ENCODE results near the gene CTSA. TPM values are rescaled to one million over a fixed set of nuclear protein-coding genes. Genes with fewer than 3 reads are reported as not detected.
"Not testable (repeated sequence)": the region's sequence is repeated elsewhere in the genome, so short reads cannot be mapped to it uniquely, and the experiment has no call there.

Gene CTSA
- total and polyA plus RNA-seq, 2 experiments from 2014 or later, result 39.9 to 63.9 TPM

GRCh38 chr20:45927071-45927878 is 36.1 kb downstream of the CTSA start:
- Histone ChIP-seq H3K36me3 (ENCODE audit: insufficient read depth) (no peaks in the 10 kb centered on the region), H3K27me3 (ENCODE audit: insufficient read depth) (no peaks in the 10 kb centered on the region), H3F3A (replicated peaks; ENCODE audit: low read depth) (no peaks in the 10 kb centered on the region), H3K4me3 (no peak overlapping the region), H3K9me2 (ENCODE audit: insufficient read depth) (no peaks in the 10 kb centered on the region), H2AFZ (no peak overlapping the region), H3K4me2 (no peak overlapping the region), H3K79me2 (replicated peaks; ENCODE audit: insufficient read depth) (0 out of 2 replicates have a peak, but pooled peaks cover 2% of the 10 kb centered on the region), H3K4me1 (ENCODE audit: insufficient read depth) (no peaks in the 10 kb centered on the region), H4K20me1 (replicated peaks; ENCODE audit: insufficient read depth) (no peaks in the 10 kb centered on the region), H3K27ac (ENCODE audit: low read depth) (no peak overlapping the region)
- DNase-seq (ENCODE audit: low spot score), result no peak
- no peaks in the 10 kb centered on the region for H3K9me3 Mint-ChIP-seq
- H3K36me3 Mint-ChIP-seq (ENCODE audit: low read depth), result peaks cover 3% of the 10 kb centered on the region; the same call in 1 of the 3 replicates
- H3K27ac Mint-ChIP-seq, result peak overlapping the region; percentile 0; the same call in 1 of the 2 replicates
- peaks cover 12% of the 10 kb centered on the region for H3K27me3 Mint-ChIP-seq (ENCODE audit: insufficient read depth, low read depth, poor library complexity)
- TF ChIP-seq EZH2phosphoT487 (IDR thresholded peaks at IDR 0.05; ENCODE audit: unreplicated experiment), result no peak
- TF ChIP-seq EZH2 (IDR thresholded peaks at IDR 0.05; ENCODE audit: low read depth, unreplicated experiment), result no peak
- no peak overlapping the region for H3K4me3 Mint-ChIP-seq
- H3K4me1 Mint-ChIP-seq, result peaks cover 20% of the 10 kb centered on the region
- no peak for ATAC-seq

- H3K27ac ChIP-seq (ENCODE audit: low read depth); H2AFZ ChIP-seq; H4K20me1 ChIP-seq (replicated peaks; ENCODE audit: insufficient read depth); H3K9me2 ChIP-seq (ENCODE audit: insufficient read depth); H3K4me2 ChIP-seq; H3K9me3 Mint-ChIP-seq; H3K27ac Mint-ChIP-seq; DNase-seq (ENCODE audit: low spot score); H3K4me3 Mint-ChIP-seq; H3K4me3 ChIP-seq; H3F3A ChIP-seq (replicated peaks; ENCODE audit: low read depth); H3K27me3 ChIP-seq (ENCODE audit: insufficient read depth); H3K36me3 ChIP-seq (ENCODE audit: insufficient read depth); ATAC-seq: not testable (repeated sequence)
- Mint-ChIP-seq H3K4me1 (peaks cover 19% of the 10 kb centered on the region), H3K27me3 (ENCODE audit: insufficient read depth, low read depth, poor library complexity) (peaks cover 25% of the 10 kb centered on the region), H3K36me3 (ENCODE audit: low read depth) (peaks cover 10% of the 10 kb centered on the region)
- Histone ChIP-seq H3K4me1 (ENCODE audit: insufficient read depth) (peaks cover 14% of the 10 kb centered on the region), H3K79me2 (replicated peaks; ENCODE audit: insufficient read depth) (peaks cover 22% of the 10 kb centered on the region)
Observed at GRCh38 chr20:45931680-45932079, 40.5 kb downstream of the CTSA start.

GRCh38 chr20:45933266-45934045 is 42.3 kb downstream of the CTSA start:
- DNase-seq (ENCODE audit: low spot score), result peak; percentile 97
- Histone ChIP-seq H4K20me1 (replicated peaks; ENCODE audit: insufficient read depth) (no peaks in the 10 kb centered on the region), H2AFZ (no peak overlapping the region), H3K4me1 (ENCODE audit: insufficient read depth) (peaks cover 32% of the 10 kb centered on the region), H3F3A (replicated peaks; ENCODE audit: low read depth) (peaks cover 23% of the 10 kb centered on the region), H3K27me3 (ENCODE audit: insufficient read depth) (no peaks in the 10 kb centered on the region), H3K4me3 (peak overlapping the region; percentile 61), H3K4me2 (peak overlapping the region; percentile 99), H3K36me3 (ENCODE audit: insufficient read depth) (no peaks in the 10 kb centered on the region), H3K27ac (ENCODE audit: low read depth) (peak overlapping the region; percentile 99), H3K9me2 (ENCODE audit: insufficient read depth) (no peaks in the 10 kb centered on the region), H3K79me2 (replicated peaks; ENCODE audit: insufficient read depth) (peaks cover 29% of the 10 kb centered on the region)
- no peak for TF ChIP-seq ZNF331 (CRISPR knock-in tag; IDR thresholded peaks at IDR 0.05; ENCODE audit: low read depth)
- TF ChIP-seq CREB1 (CRISPR knock-in tag; IDR thresholded peaks at IDR 0.05; ENCODE audit: low read depth), result 0 out of 2 replicates have a peak, but pooled peaks have one; percentile 18
- peak; percentile 47 for TF ChIP-seq REST (IDR thresholded peaks at IDR 0.05; ENCODE audit: unreplicated experiment)
- TF ChIP-seq STAT1 (IDR thresholded peaks at IDR 0.05; ENCODE audit: unreplicated experiment), result no peak
- no peak for TF ChIP-seq JUNB (IDR thresholded peaks at IDR 0.05; ENCODE audit: unreplicated experiment)
- peak; percentile 37 to 57; a peak in 3 of 4 replicates for TF ChIP-seq CTCF (conservative IDR thresholded peaks at IDR 0.05; ENCODE audit: low read depth in 2 of 2)
- peak; percentile 22; the same call in 1 of the 2 replicates for TF ChIP-seq POLR2AphosphoS5 (IDR thresholded peaks at IDR 0.05; ENCODE audit: low read depth)
- Mint-ChIP-seq H3K4me1 (peaks cover 31% of the 10 kb centered on the region), H3K9me3 (peaks cover 3% of the 10 kb centered on the region; the same call in 1 of the 3 replicates), H3K4me3 (peak overlapping the region; percentile 98), H3K27me3 (ENCODE audit: insufficient read depth, low read depth, poor library complexity) (peaks cover 25% of the 10 kb centered on the region), H3K27ac (peak overlapping the region; percentile 100), H3K36me3 (ENCODE audit: low read depth) (peaks cover 23% of the 10 kb centered on the region)
- ATAC-seq, result peak; percentile 75

All from GM23338 (cell line).